ENCODE results near the gene ATOH8. TPM values are rescaled to one million over a fixed set of nuclear protein-coding genes. Genes with fewer than 3 reads are reported as not detected.

The ATOH8 gene
- polyA plus RNA-seq, 4 donors: 14.2 to 18.6 (median 16.7) TPM

DNA sequence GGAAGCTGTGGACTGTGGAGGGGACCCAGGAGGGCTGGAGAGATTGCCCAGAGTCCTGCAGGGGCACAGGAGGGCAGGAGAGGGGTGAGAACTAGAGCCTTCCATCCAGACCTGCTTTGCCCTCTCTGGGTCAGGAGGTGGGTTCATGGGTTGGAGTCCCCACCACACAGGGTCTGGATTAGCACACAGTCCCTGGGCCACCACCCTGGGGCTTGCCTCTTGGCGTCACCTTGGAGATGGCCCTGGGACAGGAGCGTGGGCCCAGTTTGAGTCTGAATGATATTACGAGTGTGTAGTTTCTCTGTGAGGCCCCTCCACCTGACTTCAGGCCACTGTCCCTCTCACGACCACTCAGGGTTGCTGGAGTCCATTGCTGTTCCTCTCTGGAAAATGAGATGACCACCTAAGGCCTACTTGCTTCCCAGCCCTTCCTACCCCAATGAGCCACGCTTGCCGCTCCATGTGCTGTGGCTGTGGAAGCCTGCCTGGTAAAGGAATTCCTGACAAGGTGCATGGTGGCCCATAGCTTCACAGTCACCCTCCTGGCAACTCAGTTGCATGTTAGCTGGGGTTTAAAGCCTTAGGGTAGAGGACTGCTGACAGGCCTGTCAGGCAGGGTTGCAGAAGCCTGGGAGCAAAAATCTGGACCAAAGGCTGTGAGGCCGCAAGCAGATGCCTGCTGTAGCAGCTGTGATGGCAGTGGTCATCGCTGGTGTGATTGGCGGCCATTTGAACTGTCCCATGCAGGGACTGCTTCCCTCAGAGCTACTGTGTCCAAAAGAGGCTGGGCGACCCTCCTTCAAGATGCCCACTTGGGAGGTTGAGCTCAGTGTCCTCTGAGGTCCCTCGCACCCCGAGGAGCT, 14.2 kb downstream of the ATOH8 start:
- DNase-seq (ENCODE audit: low read depth in 4 of 4, low spot score in 2 of 4): no peak

GRCh38 chr2:85768713-85769112, 14.9 kb downstream of the ATOH8 start:
- no peak for DNase-seq (ENCODE audit: low read depth in 4 of 4, low spot score in 2 of 4)

DNA sequence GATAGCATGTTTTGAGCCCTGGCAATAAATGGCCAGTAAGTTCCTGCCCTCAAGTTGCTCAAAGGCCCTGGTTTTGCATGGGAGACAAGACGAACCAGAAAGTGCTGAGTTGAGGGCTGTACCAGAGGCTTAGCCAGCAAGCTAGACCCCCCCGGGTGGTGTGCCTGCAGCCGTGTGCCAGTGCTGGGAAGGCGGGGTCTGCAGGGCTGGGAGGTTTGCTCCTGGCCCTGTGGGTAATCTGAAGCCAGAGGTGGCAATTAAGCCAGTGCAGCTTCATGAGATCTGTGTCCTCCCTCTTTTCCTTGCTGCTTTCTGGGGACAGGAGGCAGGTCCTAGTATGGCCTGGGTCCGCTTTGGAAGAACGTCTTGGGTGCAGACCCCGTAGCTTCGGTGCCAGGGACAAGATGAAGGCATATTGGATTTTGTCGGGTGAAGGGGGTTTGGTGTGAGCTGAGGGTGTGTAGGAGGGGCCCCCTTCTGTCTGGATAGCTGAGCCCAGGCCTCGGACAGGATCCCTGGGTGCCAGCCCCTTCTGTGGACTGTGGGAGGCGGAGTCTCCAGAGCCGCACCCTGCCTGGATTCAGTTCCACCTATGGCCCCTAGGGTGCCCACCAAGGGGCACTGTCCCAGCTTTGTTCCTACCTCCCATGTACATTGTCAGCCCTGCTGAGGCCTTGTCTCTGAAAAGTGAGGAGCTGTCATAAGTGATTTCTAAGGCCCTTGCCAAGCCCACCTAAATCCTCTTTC, 15.6 kb downstream of the ATOH8 start:
- no peak for DNase-seq (ENCODE audit: low read depth in 4 of 4, low spot score in 2 of 4)

DNA sequence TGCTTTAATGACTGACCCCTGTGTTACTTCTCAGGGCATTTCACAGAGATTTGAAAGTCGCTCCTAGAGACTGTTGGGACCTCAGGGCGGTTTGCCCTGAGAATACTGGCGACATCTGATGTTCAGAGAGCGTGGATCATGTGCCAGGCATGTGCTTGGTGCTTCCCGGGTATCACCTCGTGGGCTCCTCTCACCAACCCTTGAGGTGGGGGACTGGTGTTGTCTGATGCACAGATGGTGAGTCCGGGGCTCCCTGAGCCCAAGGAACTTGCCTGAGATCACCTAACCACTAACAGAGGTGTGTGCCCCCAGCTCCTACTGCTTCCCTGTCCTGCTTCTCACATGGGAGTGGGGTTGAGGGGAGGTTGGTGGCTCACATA, 16.2 kb downstream of the ATOH8 start:
- no peak for DNase-seq (ENCODE audit: low read depth in 4 of 4, low spot score in 2 of 4)

DNA sequence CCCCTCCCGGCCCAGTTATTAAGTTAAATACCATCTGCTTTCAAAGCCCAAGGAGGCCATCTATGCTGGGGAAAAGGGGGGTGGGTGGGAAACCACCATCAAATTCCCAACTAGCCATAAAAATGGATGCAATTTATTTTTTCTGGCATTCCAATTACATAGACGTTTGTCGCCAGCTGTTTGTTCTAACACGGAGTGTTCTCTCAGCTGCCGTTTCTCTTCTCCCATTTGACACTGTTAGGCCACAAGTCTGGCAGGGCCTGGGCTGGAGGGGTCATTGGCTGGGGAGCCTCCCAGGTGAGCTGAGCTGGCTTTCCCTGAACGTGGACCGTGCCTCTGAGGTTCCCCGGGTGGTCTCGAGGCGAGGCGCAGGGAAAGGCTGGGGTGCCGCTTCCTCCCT, 16.6 kb downstream of the ATOH8 start:
- no peak for DNase-seq (ENCODE audit: low read depth in 4 of 4, low spot score in 2 of 4)

DNA sequence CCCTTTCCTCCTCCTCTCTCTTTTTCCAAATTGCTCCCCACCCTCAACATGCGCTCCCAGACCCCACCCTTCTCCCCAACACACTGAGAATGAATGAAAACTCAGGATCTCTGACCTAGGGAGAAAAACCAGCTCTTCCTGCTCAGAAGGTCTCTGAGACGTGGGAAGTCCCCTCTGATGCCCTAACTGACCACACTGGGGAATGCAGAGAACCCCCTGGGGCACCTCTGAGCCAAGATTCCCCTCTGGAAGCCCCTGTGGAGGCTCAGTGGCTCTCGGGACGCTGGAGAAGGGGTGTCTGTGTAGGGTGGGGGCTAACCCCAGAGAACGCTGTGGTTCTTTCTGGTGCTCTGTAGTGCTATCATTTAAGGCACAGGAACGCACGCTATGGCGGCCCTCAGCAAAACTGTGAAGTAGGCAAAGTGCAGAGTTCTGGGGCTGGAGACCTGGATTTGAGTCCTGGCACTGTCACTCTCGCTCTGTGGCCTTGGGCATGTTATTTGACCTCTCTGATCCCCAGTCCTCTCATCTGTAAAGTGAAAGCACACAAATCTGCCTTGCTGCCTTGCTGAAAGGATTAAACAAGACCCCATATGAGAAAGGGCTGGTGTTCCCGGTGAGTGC, 17.1 kb downstream of the ATOH8 start:
- no peak for DNase-seq (ENCODE audit: low read depth in 4 of 4, low spot score in 2 of 4)

- DNase-seq (ENCODE audit: low read depth in 4 of 4, low spot score in 2 of 4): no peak
Observed at GRCh38 chr2:85771486-85771885, 17.7 kb downstream of the ATOH8 start.

DNA sequence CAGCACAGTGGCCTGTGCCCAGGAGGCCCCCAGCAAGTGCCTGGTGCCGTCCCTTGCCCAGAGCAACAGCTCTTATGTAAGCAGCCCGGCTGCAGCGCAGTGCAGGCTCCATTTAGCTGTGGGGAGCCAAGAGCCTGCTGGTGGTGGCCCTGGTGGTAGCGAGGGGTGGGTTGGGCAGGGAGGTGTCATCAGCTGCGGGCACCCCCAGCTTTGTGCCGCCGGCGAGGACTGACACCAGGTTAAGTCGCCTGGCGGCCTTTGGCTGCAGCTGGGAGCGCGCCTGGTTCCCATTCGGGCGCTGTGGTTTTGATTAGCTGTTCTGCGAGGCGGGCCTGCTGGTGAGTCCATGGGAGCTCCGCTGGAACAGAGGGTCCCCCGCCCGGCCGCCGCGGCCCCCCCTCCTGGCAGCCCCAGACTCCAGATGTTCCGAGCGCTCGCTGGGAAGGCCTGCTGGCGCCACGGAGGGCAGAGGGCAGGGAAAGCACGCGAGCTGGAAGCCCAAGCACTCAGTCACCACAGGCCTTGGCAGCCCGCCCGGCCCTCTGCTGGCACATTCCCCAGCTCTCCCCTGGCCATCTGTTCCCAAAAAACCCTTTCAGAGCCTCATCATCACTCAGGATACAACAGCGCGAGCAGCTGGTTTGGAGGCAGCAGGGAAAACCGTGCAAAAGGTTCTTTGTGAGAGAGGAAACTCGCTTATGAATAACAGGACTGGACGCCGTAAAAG, 18.4 kb downstream of the ATOH8 start:
- peak; percentile 93 to 96 (median 94) for DNase-seq (ENCODE audit: low read depth in 4 of 4, low spot score in 2 of 4)

GRCh38 chr2:85772841-85773491, 19.2 kb downstream of the ATOH8 start:
- DNase-seq (ENCODE audit: low read depth in 4 of 4, low spot score in 2 of 4): peak in 1 of 4 donors; percentile 19

GRCh38 chr2:85773692-85774091, 19.9 kb downstream of the ATOH8 start:
- DNase-seq (ENCODE audit: low read depth in 4 of 4, low spot score in 2 of 4): no peak

DNA sequence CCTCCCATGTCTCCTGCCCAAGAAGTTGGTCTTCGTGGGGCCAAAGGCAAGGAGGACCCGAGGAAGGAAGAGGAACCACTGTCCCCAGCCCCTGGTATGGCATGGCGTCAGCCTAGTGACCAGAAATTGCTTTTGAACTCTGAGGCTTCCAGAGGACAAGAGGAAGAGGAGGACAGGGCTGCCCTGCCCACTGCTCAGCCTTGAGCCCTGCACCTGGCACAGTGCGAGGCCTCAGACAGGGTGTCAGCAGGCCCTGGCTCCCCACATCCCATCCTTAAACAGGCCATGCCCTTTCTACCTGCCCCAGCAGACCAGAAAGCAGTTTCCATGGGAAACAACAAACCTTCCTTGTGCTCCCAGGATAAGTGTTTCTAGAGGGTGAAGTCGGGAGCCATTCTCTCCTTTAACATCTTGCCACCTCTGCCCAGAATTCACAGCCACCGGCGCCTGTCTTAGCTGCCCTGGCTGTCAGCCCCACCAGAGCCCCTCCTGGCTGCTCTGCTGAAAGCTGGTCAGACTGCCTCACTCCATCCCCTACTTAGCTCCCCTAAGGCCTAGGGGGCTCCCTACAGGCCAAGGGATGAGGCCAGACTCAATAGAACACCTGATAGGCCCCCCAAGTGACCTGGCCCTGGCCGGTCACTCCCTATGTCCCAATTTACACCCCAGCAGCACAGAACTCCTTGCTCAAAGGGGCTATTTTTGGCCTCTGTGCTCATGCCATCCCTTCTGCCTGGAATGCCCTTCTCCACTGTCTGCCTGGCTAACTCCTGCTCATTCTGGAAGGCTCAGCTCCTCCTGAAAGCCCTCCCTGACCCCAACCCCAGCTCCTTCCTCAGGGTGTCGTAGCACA, 20.6 kb downstream of the ATOH8 start:
- DNase-seq (ENCODE audit: low read depth in 4 of 4, low spot score in 2 of 4): no peak

- no peak for DNase-seq (ENCODE audit: low read depth in 4 of 4, low spot score in 2 of 4)
Observed at GRCh38 chr2:85775406-85776381, 21.9 kb downstream of the ATOH8 start.

DNA sequence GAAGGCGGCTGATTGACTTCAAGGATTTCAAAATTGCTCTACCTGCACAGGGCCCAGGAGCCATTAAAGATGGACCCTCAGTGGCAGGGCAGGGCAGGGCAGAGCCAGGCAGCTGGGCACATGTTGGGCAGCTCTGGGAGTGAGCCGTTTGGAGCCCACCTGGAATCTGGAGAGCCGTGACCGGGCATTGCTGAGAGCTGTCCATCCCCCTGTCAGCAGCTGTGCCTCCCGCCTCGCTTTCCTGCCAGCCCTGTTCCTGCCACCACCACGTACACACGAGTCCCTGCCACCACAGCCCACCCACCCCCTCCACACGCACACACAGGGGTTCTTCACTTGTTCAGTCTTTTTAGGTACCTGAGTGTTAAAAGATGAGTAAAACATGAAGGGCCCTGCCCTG, 22.9 kb downstream of the ATOH8 start:
- no peak for DNase-seq (ENCODE audit: low read depth in 4 of 4, low spot score in 2 of 4)

DNA sequence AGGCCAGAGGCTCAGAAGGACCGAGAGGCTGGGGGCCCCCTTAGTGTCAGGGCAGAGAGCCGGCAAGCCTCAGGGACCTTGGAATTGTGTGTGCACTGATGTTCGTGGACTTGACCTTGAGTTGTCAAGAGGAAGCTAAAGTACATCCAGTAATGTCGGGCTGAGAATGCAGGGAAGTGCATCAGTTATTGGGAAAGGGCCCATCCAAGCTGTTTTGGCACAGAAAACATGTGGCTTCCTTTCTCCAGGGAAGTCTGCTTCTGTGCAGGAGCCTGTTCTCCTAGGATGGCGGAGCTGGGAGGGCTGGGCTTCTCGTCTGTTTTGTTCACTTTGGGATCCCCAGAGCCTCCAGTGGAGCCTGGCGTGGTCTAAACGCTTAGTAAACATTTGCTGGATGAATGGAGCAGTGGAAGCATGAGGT, 23.7 kb downstream of the ATOH8 start:
- DNase-seq (ENCODE audit: low read depth in 4 of 4, low spot score in 2 of 4): no peak

GRCh38 chr2:85778646-85779379, 25.0 kb downstream of the ATOH8 start:
- no peak for DNase-seq (ENCODE audit: low read depth in 4 of 4, low spot score in 2 of 4)

GRCh38 chr2:85779641-85780315, 26.0 kb downstream of the ATOH8 start:
- DNase-seq (ENCODE audit: low read depth in 4 of 4, low spot score in 2 of 4): no peak
